Inflammatory macrophage treated with lipopolysaccharide for 1 hour (primary cell): ENCODE measurements around the gene ARHGEF4.
"Not testable (repeated sequence)": the region's sequence is repeated elsewhere in the genome, so short reads cannot be mapped to it uniquely, and the experiment has no call there.

Experiments
- DNase-seq, 2 donors: peaks; one replicate each; pipeline ENCODE4 v3.0.0-alpha.2; 2020 to 2022

Gene ARHGEF4

GRCh38 chr2:130986890-130987493 lies 150.3 kb downstream of the ARHGEF4 start:
- no peak for DNase-seq

DNA sequence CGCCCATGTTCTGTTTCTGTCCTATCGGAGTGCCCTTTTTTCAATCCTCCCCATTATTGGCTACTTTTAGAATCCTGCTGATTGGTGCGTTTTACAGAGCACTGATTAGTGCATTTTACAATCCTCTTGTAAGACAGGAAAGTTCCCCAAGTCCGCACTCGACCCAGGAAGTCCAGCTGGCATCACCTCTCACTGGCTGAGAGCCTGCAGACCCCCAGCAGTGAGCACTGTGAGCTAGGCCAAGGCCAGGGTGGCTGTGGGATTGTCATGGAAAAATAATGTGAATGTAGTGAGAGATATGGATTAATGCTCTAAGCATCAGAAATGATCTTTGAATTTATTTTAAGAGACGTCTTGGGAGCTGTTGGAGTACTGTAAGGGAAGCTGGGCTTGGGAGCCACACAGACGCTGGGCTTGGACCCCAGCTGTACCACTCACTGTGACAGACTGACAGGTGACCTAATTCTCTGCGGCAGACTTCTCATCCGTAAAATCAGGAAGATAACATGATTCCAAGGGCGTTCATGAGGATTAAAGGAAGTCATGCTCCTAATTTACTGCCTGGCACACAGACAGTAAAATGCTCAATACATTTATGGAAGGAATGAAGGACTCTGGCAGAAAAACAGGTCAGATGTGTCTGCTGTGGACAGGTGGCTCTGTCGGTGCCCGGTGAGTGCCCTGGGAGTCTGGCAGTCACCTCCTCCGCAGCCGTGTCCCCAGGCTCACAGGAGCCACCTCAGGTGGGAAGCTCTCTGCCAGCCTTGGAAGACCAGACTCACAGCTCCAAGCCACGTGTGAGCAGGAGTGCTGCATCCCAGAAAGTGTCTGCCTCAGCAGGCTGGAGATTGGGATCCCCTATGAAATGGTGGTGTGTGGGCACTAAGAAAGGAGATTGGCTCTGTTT lies 151.1 kb downstream of the ARHGEF4 start:
- no peak for DNase-seq

- not testable (repeated sequence) for DNase-seq
Observed at GRCh38 chr2:130991446-130991845, 154.7 kb downstream of the ARHGEF4 start.

- DNase-seq = not testable (repeated sequence)
Observed at GRCh38 chr2:130992003-130992402, 155.3 kb downstream of the ARHGEF4 start.

DNA sequence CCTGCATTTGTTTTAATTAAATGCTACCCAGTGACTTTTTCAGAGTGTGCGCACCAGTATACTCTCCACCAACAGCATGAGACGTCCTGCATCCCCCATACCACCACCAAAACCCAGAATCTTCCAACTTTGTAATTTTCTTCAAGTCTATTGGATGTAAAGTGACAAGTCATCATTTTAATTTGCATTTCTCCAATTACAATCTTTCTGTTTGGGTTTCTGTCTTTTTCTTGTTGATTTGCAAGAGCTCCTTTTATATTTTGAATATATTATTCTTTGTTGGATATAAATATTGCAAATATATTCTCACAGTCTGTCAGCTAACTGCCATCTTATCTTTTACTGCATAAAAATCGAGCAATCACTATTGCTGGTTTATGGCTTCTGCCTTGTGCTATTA lies 160.0 kb downstream of the ARHGEF4 start:
- DNase-seq = no peak

GRCh38 chr2:130997198-130997597 lies 160.5 kb downstream of the ARHGEF4 start:
- DNase-seq = no peak

DNA sequence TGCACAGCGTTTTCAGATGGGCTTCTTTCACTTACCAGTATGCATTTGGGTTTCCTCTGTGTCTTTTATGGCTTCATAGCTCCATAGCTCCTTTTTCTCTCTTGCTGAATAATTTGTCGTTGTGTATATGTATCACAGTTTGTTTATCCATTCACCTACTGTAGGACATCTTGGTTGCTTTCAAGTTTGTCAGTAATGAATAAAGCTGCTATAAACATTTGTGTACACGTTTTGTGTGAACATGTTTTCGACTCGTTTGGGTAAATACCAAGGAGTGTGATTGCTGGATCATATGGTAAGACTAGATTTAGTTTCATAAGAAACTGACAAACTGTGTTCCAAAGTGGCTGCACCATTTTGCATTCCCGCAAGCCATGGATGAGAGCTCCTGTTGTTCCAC lies 161.8 kb downstream of the ARHGEF4 start:
- DNase-seq = no peak

DNA sequence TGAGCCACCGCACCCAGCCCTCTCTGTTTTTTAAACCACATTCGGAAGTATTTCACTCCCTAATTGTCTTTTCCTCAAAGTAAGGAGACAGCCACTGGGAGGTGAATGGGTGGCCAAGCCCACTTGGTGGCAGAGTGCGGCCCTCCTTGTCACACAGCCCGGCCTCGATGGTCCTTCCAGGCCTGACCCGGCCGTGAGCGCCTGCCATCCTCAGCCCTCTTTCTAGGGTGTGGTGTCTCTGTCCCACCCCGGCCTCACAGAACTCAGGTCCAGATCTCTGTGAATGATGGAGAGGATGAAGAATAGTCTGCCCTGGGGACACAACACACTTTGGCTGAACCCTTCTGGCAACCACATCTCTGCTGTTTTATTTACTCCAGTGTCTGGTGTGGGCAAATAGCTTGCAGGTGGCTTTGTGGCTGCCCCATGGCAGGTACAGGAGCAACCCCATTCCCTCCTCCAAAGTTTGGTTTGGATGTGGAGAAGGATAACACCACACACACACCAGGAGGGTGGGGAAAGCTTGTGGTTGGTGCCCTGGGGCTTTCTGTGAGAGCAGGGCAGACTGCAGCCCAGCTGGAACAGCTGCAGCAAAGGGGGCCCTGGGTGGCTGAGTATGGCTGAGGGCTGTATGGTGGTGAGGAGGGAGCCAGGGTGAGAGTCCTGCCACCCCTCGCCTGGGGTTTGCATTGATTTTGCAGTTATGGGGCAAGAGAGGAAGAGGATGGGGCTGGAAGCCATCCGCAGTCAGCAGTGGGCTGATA lies 167.9 kb downstream of the ARHGEF4 start:
- no peak for DNase-seq

DNA sequence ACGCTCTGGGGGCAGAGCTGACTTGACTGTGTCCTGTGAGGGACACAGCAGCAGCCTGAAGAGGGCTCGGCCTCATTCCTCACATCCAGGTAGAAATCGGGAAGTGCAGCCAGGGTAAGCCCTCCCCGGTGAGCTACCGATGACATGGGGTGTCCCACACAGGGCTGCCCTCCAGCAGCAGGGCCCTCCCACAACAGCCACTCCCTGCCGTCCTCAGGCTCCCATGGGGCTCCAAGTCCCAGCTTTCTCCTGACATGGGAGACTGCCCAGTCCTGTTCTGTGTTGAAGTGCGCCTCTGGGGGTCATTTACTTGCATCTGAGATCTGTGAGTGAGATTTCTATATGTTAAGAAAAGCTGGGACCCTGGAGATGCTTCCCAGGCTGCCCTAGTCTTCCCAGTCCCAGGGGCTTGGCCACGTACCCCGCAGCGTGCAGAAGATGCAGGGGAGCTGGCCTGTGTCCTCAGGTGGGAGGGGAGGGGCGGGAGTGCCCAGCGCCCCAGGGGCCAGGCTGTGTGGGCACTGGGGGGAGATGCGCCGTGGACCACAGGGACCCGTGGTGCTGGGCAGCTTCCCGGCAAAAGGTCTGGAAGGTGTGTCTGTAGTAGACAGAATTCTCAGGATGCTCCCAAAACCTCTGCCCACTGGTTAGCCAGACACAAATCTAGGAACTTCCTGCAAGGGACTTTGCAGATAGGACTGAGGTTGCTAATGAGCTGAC lies 168.7 kb downstream of the ARHGEF4 start:
- no peak for DNase-seq

GRCh38 chr2:131006561-131006960 lies 169.8 kb downstream of the ARHGEF4 start:
- no peak for DNase-seq

GRCh38 chr2:131008967-131009366 lies 172.3 kb downstream of the ARHGEF4 start:
- DNase-seq = no peak

- DNase-seq = no peak
Observed at GRCh38 chr2:131009713-131010475, 173.2 kb downstream of the ARHGEF4 start.

DNA sequence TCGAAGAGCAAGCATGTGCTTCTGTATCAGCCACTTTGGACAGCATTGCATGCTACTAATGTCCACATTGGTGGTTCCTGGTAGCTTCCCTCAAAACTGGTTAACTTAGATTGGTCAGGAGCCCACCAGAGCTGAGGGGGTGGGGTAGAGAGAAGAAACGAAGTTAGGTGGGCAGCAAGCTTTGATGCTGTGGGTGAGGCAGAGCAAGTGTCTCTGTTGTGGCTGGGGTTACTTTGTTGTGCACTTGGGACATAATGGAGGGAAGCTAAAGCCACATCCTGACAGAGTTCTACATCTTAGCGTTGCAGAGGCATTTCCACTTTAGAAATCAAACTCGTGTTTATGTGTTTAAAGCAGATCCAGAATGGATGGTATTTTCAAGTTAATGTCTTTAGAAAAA lies 173.9 kb downstream of the ARHGEF4 start:
- DNase-seq = no peak

DNA sequence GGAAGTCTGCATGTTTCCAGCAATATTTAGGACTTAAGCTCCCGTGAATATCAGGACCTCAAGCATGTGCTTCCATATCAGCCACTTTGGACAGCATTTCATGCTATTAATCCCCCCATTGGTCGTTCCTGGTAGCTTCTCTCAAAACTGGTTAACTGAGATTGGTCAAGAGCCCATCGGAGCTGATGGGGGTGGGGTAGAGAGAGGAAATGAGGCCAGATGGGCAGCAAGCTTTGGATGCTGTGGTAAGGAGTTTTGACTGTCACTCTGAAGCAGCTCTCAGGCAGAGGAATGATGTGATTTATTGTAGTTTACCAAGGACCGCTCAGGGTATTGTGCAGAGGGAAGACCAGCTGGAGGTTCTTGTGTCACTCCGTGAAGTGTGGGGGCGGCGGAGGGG lies 174.8 kb downstream of the ARHGEF4 start:
- DNase-seq = no peak

DNA sequence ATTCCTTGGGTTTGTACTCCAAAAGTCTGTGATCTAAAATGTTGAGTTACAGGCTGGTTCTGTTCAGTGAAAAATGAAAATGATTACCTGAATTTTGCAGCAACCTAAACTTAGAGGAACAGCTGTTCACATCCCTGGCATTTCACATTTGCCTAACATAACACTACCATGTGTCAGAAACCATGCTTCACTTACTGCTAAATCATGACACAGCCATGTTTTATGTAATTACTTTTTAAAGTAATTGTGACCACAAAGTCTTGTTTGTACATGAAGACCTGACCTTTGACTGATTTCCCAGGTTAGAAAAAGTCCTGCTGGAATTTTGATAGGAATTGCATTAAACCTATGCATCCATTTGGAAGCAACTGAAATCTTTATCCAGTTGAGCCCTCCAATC lies 177.4 kb downstream of the ARHGEF4 start:
- no peak for DNase-seq

- no peak for DNase-seq
Observed at GRCh38 chr2:131015764-131016163, 179.1 kb downstream of the ARHGEF4 start.

- DNase-seq = no peak
Observed at GRCh38 chr2:131016826-131017741, 180.4 kb downstream of the ARHGEF4 start.

DNA sequence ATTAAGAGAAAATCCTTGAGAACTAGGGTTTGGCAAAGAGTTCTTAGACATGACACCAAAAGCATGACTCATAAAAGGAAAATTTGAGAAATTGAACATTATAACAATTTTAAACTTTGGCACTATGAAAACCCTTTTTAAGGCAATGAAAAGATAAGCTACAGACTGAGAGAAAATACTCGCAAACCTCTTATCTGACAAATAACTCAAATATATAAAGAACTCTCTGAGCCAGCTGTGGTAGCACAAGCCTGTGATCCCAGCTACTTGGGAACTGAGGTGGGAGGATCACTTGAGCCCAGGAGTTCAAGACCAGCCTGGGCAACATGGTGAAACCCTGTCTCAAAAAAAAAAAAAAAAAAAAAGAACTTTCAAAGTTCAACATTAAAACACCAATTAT lies 186.0 kb downstream of the ARHGEF4 start:
- no peak for DNase-seq

GRCh38 chr2:131023758-131024157 lies 187.0 kb downstream of the ARHGEF4 start:
- no peak for DNase-seq

GRCh38 chr2:131026919-131027318 lies 190.2 kb downstream of the ARHGEF4 start:
- DNase-seq = no peak
